Esophagus (tissue), 2 donors: ENCODE measurements around the gene ZSCAN21. TPM values are rescaled to one million over a fixed set of nuclear protein-coding genes. Genes with fewer than 3 reads are reported as not detected.

Experiments
- H3K27ac ChIP-seq, 2 donors: one replicate each; pipeline ENCODE4 v1.5.1; 2013; ENCODE audit warnings: low read depth in 2 of 2, mild to moderate bottlenecking in 2 of 2, inconsistent platforms in 1 of 2, low read length in 1 of 2, moderate library complexity in 1 of 2
- H3K27me3 ChIP-seq, 2 donors: one replicate each; pipeline ENCODE4 v1.6.1; 2013; ENCODE audit warnings: low read length in 2 of 2, control low read depth in 1 of 2, mild to moderate bottlenecking in 1 of 2; ENCODE audit not compliant: insufficient read depth in 2 of 2, control insufficient read depth in 1 of 2
- H3K36me3 ChIP-seq, 2 donors: one replicate each; pipeline ENCODE4 v1.6.1; 2013; ENCODE audit warnings: low read length in 1 of 2; ENCODE audit not compliant: control insufficient read depth in 2 of 2, insufficient read depth in 2 of 2
- H3K4me1 ChIP-seq, 2 donors: one replicate each; pipeline ENCODE4 v1.6.1; 2013; ENCODE audit warnings: low read length in 1 of 2; ENCODE audit not compliant: control insufficient read depth in 2 of 2, insufficient read depth in 2 of 2
- H3K4me3 ChIP-seq, 2 donors: one replicate each; pipeline ENCODE4 v1.5.1; 2013; ENCODE audit warnings: low read length in 2 of 2, mild to moderate bottlenecking in 2 of 2, low read depth in 1 of 2, moderate library complexity in 1 of 2
- H3K9me3 ChIP-seq, 2 donors: one replicate each; pipeline ENCODE4 v1.6.1; 2013; ENCODE audit warnings: mild to moderate bottlenecking in 2 of 2, low read depth in 1 of 2, low read length in 1 of 2, moderate library complexity in 1 of 2; ENCODE audit not compliant: control insufficient read depth in 2 of 2, insufficient read depth in 1 of 2
- WGBS, 2 donors: extraction: QIAGEN DNeasy Blood & Tissue Kit; methylation state at CpG; one replicate each; pipeline ENCODE4 v1.1.7; 2013; 5-methylcytosine and 5-hydroxymethylcytosine counted together
- polyA plus RNA-seq, 2 donors: library from polyadenylated mRNA; stranded (reverse); fragments of 200-250 nt; gene quantifications; one replicate each; pipeline ENCODE4 v1.2.3, GENCODE V29; 2013
- donor health status: healthy with polysubstance abuse.
- donor health status: Bipolar disorder and iron deficiency.

The ZSCAN21 gene
- polyA plus RNA-seq, 2 donors, result 3.8 to 3.9 TPM

DNA sequence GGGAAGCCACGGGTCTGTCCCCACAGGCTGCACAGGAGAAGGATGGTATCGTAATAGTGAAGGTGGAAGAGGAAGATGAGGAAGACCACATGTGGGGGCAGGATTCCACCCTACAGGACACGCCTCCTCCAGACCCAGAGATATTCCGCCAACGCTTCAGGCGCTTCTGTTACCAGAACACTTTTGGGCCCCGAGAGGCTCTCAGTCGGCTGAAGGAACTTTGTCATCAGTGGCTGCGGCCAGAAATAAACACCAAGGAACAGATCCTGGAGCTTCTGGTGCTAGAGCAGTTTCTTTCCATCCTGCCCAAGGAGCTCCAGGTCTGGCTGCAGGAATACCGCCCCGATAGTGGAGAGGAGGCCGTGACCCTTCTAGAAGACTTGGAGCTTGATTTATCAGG lies 26.0 kb upstream of the ZSCAN21 start:
- H3K36me3 ChIP-seq, result peaks cover 14 to 16% of the 10 kb centered on the region in 2 donors
- peaks cover 0 to 7% of the 10 kb centered on the region in 2 donors for H3K4me1 ChIP-seq
- no peaks in the 10 kb centered on the region for H3K27me3 ChIP-seq
- H3K9me3 ChIP-seq, result no peaks in the 10 kb centered on the region
- peak overlapping the region; percentile 73 to 87 for H3K27ac ChIP-seq
- WGBS, 2 donors, result 72% methylated on average over 12 of the region's 12 CpGs
- H3K4me3 ChIP-seq, result no peak overlapping the region

DNA sequence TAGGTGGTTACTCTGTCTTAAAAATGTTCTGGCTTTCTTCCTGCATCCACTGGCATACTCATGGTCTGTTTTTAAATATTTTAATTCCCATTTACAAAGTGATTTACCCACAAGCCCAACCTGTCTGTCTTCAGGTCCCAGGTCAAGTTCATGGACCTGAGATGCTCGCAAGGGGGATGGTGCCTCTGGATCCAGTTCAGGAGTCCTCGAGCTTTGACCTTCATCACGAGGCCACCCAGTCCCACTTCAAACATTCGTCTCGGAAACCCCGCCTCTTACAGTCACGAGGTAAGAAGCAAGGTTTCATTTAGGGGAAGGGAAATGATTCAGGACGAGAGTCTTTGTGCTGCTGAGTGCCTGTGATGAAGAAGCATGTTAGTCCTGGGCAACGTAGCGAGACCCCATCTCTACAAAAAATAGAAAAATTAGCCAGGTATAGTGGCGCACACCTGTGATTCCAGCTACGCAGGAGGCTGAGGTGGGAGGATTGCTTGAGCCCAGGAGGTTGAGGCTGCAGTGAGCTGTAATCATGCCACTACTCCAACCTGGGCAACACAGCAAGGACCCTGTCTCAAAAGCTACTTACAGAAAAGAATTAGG lies 25.5 kb upstream of the ZSCAN21 start:
- H3K4me3 ChIP-seq, result no peak overlapping the region
- peaks cover 0 to 7% of the 10 kb centered on the region in 2 donors for H3K4me1 ChIP-seq
- no peaks in the 10 kb centered on the region for H3K27me3 ChIP-seq
- peak overlapping the region; percentile 73 to 87 for H3K27ac ChIP-seq
- H3K9me3 ChIP-seq, result no peaks in the 10 kb centered on the region
- H3K36me3 ChIP-seq, result peaks cover 14 to 16% of the 10 kb centered on the region in 2 donors
- WGBS, 2 donors, result 62 to 71% methylated on average over 12 of the region's 12 CpGs

DNA sequence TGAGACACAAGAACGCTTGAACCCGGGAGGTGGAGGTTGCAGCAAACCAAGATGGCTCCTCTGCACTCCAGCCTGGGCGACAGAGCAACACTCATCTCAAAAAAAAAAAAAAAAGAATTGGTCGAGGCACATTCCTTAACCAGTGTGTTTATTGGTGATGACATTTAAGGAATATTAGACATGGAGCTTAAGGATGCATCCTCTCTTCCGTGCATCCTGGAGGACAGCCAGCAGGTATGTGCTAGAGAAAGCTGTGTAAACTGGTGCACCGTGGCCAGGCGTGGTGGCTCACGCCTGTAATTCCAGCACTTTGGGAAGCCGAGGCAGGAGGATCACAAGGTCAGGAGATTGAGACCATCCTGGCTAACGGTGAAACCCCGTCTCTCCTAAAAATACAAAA lies 22.4 kb upstream of the ZSCAN21 start:
- Histone ChIP-seq H3K4me1 (peaks cover 0 to 7% of the 10 kb centered on the region in 2 donors), H3K27me3 (no peaks in the 10 kb centered on the region), H3K36me3 (peaks cover 15 to 32% of the 10 kb centered on the region in 2 donors), H3K27ac (no peak overlapping the region), H3K9me3 (no peaks in the 10 kb centered on the region), H3K4me3 (no peak overlapping the region)
- 85 to 86% methylated on average over 11 of the region's 11 CpGs for WGBS, 2 donors

DNA sequence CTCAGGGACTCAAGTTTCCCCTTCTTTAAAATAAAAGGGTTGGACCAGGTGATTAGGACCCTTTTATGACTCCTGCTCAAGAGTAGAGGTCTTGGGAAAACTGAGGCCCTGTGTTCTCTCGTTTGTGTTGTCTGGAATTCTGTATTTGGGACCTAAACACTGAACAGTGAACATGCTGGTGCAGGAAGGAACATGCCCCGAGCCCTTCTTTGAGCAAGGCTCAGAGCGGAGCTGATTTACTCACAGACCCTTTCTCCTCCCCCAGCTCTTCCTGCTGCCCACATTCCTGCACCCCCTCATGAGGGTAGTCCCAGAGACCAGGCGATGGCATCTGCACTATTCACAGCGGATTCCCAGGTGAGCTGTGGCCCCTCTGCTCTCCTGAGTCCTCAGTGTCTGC lies 20.0 kb upstream of the ZSCAN21 start:
- Histone ChIP-seq H3K4me3 (no peak overlapping the region), H3K4me1 (no peaks in the 10 kb centered on the region), H3K27ac (no peak overlapping the region), H3K27me3 (no peaks in the 10 kb centered on the region), H3K9me3 (no peaks in the 10 kb centered on the region), H3K36me3 (peaks cover 12 to 29% of the 10 kb centered on the region in 2 donors)
- 59 to 64% methylated on average over 5 of the region's 5 CpGs for WGBS, 2 donors

DNA sequence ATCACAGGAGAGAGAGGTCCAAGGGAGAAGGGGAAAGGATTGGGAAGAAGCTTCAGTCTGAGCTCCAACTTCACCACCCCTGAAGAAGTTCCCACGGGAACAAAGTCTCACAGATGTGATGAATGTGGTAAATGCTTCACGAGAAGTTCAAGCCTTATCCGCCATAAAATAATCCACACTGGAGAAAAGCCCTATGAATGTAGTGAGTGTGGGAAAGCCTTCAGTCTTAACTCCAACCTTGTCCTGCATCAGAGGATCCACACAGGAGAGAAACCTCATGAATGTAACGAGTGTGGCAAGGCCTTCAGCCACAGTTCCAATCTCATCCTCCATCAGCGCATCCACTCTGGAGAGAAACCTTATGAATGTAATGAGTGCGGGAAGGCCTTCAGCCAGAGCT lies 16.0 kb upstream of the ZSCAN21 start:
- Histone ChIP-seq H3K27me3 (no peaks in the 10 kb centered on the region), H3K27ac (no peak overlapping the region), H3K4me3 (no peak overlapping the region), H3K36me3 (peaks cover 17 to 29% of the 10 kb centered on the region in 2 donors), H3K4me1 (no peaks in the 10 kb centered on the region), H3K9me3 (no peaks in the 10 kb centered on the region)
- WGBS, 2 donors, result 93 to 94% methylated on average over 6 of the region's 6 CpGs

DNA sequence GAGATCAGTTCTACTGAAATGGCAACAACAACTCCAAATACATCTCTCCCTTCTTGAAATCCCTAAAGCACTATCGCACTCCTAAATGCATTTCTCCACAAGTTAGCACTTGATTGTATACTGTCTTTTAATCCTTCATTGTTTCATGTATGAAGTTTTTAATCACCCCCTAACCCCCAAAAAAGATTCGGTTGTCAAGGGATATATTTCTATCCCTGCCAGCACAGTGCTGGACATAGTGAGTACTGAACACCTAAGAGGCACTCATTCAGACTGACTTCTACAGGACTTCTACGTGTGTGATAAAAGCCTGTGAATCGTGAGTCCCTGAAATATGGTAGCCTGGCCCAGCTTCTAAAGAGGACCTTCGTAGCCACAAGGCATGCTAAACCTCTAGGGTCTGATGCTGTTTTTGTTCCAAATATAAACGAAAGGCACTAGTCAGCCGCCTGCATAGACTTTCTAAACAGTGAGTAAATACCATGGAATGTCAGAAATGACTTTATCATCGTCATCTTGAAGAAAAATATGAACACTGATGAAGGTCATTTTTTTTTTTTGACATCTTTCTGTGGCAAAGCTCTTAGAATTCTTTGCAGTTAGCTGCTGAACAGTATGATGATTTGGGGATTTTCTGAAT lies 14.6 kb upstream of the ZSCAN21 start:
- no peak overlapping the region for H3K4me3 ChIP-seq
- peaks cover 17 to 24% of the 10 kb centered on the region in 2 donors for H3K36me3 ChIP-seq
- H3K27me3 ChIP-seq, result no peaks in the 10 kb centered on the region
- no peaks in the 10 kb centered on the region for H3K9me3 ChIP-seq
- 69 to 71% methylated on average over 8 of the region's 8 CpGs for WGBS, 2 donors
- no peak overlapping the region for H3K27ac ChIP-seq
- no peaks in the 10 kb centered on the region for H3K4me1 ChIP-seq

DNA sequence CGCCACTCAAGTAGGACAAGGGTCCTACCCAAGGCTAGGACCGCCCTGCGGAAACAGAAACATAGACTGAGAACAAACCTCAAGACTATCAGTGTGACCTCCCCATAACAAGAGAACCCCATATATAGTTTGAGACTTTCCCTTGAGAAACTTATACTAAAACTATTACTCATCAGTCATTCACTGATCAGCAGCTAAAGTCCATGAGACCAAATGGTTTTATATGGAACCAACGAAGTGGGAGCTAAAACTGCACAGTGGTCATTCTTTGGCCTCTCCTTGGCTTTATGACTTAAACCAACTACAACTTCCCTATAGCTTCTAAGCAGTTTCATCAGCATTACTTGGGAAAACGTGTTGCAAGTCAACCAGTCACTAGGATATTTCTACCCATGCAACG lies 13.7 kb upstream of the ZSCAN21 start:
- Histone ChIP-seq H3K4me3 (no peak overlapping the region), H3K27ac (peak overlapping the region in 1 of 2 donors; percentile 13), H3K27me3 (no peaks in the 10 kb centered on the region), H3K36me3 (peaks cover 15% of the 10 kb centered on the region in 2 donors), H3K9me3 (no peaks in the 10 kb centered on the region), H3K4me1 (no peaks in the 10 kb centered on the region)
- 91 to 96% methylated on average over 6 of the region's 6 CpGs for WGBS, 2 donors

DNA sequence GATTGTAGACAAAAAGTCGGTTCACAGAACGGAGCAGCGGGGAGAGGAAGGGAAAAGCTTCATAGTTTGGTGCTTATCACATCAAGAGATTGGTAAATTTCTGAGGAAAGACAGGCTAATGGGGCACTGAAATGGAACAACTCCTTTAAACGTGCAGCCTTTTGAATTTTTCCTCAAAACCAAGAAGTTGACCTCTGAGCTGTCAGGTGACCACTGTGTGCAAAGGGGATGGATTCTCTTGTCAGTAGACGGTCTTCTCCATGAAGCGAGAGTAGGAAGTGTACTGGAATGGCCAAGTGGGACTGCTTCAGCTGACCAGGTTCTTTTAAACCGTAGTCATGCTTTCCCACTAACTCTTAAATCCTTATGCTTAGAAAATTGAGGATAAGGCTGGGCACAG lies 11.2 kb upstream of the ZSCAN21 start:
- Histone ChIP-seq H3K9me3 (no peaks in the 10 kb centered on the region), H3K27me3 (no peaks in the 10 kb centered on the region), H3K27ac (no peak overlapping the region), H3K4me1 (no peaks in the 10 kb centered on the region), H3K4me3 (no peak overlapping the region), H3K36me3 (peaks cover 11 to 14% of the 10 kb centered on the region in 2 donors)
- 92 to 96% methylated on average over 7 of the region's 7 CpGs for WGBS, 2 donors

DNA sequence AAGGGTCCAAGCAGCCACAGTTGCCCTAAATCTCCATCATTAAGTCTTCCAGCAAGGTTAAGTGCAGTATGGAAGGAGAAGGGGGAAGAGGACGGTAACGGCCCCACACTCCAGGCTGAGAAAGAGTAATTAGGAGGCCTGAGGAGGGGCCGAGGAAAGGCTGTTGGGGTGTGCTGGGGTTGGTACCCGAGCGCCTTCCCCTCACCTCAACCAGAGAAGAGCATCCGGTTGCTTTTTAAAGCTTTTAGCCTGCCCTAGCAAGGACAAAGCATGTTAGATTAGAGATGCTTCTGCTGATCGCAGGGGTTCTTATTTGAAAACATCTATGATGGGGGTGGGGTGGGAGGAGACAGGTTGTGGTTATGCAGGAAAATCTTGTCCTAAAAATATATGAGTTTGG lies 9.0 kb upstream of the ZSCAN21 start:
- Histone ChIP-seq H3K4me1 (no peaks in the 10 kb centered on the region), H3K4me3 (no peak overlapping the region), H3K27me3 (no peaks in the 10 kb centered on the region), H3K36me3 (peaks cover 2 to 5% of the 10 kb centered on the region in 2 donors), H3K9me3 (no peaks in the 10 kb centered on the region), H3K27ac (peak overlapping the region in 1 of 2 donors; percentile 1)
- WGBS, 2 donors, result 66 to 76% methylated on average over 7 of the region's 7 CpGs

DNA sequence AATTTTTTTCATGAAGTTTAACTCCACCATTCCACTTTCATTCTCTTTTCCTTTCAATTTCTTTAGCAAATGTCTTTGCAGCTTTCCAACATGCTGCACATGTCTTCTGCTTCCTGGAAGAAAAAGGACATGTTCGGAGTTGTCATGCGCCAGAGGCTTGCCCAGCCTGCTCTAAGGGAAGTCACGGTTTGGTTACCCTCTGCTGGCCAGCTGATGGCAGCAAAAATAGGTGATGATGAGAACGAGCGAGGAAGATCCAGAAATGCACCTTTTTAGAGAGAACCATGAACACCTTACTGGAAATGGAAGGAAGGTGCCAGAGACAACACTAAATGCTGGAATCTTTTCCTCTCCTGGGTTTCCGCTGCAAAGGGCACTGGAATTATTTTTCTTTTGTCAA lies 4.9 kb upstream of the ZSCAN21 start:
- Histone ChIP-seq H3K9me3 (no peaks in the 10 kb centered on the region), H3K4me1 (no peaks in the 10 kb centered on the region), H3K36me3 (no peaks in the 10 kb centered on the region), H3K27me3 (no peaks in the 10 kb centered on the region), H3K27ac (no peak overlapping the region), H3K4me3 (no peak overlapping the region)
- 31 to 33% methylated on average over 6 of the region's 6 CpGs for WGBS, 2 donors
